GM23248 (cell line): ENCODE measurements around the gene AFF3.
"Not testable (repeated sequence)": the region's sequence is repeated elsewhere in the genome, so short reads cannot be mapped to it uniquely, and the experiment has no call there.

ENCODE experiments used
- EZH2 ChIP-seq: fragments of 200-600 bp; sonication (generic); IDR thresholded peaks from 2 replicates; pipeline ENCODE4 v1.6.1; 2018; ENCODE audit warnings: antibody characterized with exemption, mild to moderate bottlenecking; ENCODE audit not compliant: insufficient read depth, poor library complexity, severe bottlenecking
- EZH2phosphoT487 ChIP-seq: fragments of 200-600 bp; sonication (generic); IDR thresholded peaks from 2 replicates; pipeline ENCODE4 v1.6.1; 2018; ENCODE audit warnings: antibody characterized with exemption, moderate library complexity, mild to moderate bottlenecking, low read depth; ENCODE audit not compliant: insufficient read depth

- TF ChIP-seq EZH2, EZH2phosphoT487: not testable (repeated sequence)
Observed at GRCh38 chr2:100082302-100082978, 60.0 kb downstream of the AFF3 start.
